A673 (cell line): Measurements from ENCODE around the gene OCSTAMP.

ENCODE experiments used
- EZH2 ChIP-seq: fragments of 200-600 bp; sonication (generic); IDR thresholded peaks from 2 replicates; pipeline ENCODE4 v1.6.1; 2017; ENCODE audit warnings: borderline replicate concordance, low read depth, mild to moderate bottlenecking, mixed read lengths, antibody characterized with exemption, low read length; ENCODE audit not compliant: poor library complexity, severe bottlenecking
- TF ChIP-seq, protein P1 (sequence below): fragments of 300-800, 200-600 bp; sonication (generic); conservative IDR thresholded peaks from 2 replicates; pipeline ENCODE4 v1.5.1; 2017; ENCODE audit warnings: low read depth, mild to moderate bottlenecking, antibody characterized with exemption, low read length, moderate library complexity, mixed read lengths

GRCh38 chr20:46559001-46559400 is 8.5 kb upstream of the OCSTAMP start:
- TF ChIP-seq EZH2 = no peak
- TF ChIP-seq, protein P1, sequence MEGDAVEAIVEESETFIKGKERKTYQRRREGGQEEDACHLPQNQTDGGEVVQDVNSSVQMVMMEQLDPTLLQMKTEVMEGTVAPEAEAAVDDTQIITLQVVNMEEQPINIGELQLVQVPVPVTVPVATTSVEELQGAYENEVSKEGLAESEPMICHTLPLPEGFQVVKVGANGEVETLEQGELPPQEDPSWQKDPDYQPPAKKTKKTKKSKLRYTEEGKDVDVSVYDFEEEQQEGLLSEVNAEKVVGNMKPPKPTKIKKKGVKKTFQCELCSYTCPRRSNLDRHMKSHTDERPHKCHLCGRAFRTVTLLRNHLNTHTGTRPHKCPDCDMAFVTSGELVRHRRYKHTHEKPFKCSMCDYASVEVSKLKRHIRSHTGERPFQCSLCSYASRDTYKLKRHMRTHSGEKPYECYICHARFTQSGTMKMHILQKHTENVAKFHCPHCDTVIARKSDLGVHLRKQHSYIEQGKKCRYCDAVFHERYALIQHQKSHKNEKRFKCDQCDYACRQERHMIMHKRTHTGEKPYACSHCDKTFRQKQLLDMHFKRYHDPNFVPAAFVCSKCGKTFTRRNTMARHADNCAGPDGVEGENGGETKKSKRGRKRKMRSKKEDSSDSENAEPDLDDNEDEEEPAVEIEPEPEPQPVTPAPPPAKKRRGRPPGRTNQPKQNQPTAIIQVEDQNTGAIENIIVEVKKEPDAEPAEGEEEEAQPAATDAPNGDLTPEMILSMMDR = no peak
